GM12891 (cell line): ENCODE results near the gene GADD45B.
"Not testable (repeated sequence)": the region's sequence is repeated elsewhere in the genome, so short reads cannot be mapped to it uniquely, and the experiment has no call there.

Experiments used
- DNase-seq: peaks from one replicate; pipeline ENCODE4 v3.0.0; 2011; ENCODE audit warnings: low spot score; ENCODE audit not compliant: insufficient read length
- FAIRE-seq: peaks from 2 replicates; lab custom pipeline; 2011; peaks lifted over from hg19 to GRCh38; lab: Jason Lieb, UNC
- PAX5 ChIP-seq: IDR thresholded peaks from 2 replicates; pipeline ENCODE4 v1.6.1; 2011; ENCODE audit warnings: low read length, moderate library complexity, mild to moderate bottlenecking; ENCODE audit not compliant: insufficient read depth, severe bottlenecking
- POLR2A ChIP-seq: IDR thresholded peaks from 2 replicates; pipeline ENCODE4 v1.6.1; 2011; ENCODE audit warnings: low read depth, low read length, control low read depth
- POLR2AphosphoS5 ChIP-seq: IDR thresholded peaks from 2 replicates; pipeline ENCODE4 v1.6.1; 2011; ENCODE audit warnings: low read depth, low read length, control low read depth
- POU2F2 ChIP-seq: IDR thresholded peaks from 2 replicates; pipeline ENCODE4 v1.6.1; 2011; ENCODE audit warnings: low read depth, mild to moderate bottlenecking, control low read depth, low read length, moderate library complexity
- SPI1 ChIP-seq: IDR thresholded peaks from 2 replicates; pipeline ENCODE4 v1.6.1; 2011; ENCODE audit warnings: low read depth, low read length, control low read depth
- TAF1 ChIP-seq: IDR thresholded peaks from 2 replicates; pipeline ENCODE4 v1.6.1; 2011; ENCODE audit warnings: low read depth, low read length, control low read depth

GADD45B gene

GRCh38 chr19:2512523-2513431 lies 36.9 kb downstream of the GADD45B start:
- TF ChIP-seq TAF1 = no peak
- TF ChIP-seq POLR2A = no peak
- TF ChIP-seq POU2F2 = no peak
- no peak for TF ChIP-seq PAX5
- TF ChIP-seq SPI1 = no peak
- TF ChIP-seq POLR2AphosphoS5 = no peak
- no peak for FAIRE-seq
- no peak for DNase-seq

DNA sequence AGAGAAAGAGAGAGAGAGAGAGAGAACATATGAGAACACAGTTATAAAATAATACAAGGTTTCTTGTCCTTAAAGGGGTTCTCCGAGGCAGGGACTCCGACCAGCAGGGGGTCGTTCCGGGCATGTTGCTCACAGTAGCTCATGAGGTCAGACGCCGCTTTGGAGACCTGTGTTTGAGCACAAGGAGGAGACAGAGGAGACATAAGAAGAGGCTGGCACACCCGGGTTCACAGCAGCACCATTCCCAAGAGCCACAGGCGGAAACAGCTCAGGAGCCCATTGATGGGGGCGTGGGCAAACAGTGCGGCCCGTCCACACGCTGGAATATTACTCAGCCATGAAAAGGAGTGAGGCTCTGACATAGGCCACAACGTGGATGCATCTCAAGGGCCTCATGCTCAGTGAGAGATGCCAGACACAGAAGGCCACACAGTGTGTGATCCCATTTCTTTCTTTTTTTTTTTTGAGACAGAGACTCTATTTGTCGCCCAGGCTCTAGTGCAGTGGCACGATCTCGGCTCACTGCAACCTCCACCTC lies 39.1 kb downstream of the GADD45B start:
- TF ChIP-seq POLR2A (no peak), SPI1 (no peak), PAX5 (no peak), TAF1 (no peak), POLR2AphosphoS5 (no peak), POU2F2 (no peak)
- DNase-seq (no peak), FAIRE-seq (no peak)

DNA sequence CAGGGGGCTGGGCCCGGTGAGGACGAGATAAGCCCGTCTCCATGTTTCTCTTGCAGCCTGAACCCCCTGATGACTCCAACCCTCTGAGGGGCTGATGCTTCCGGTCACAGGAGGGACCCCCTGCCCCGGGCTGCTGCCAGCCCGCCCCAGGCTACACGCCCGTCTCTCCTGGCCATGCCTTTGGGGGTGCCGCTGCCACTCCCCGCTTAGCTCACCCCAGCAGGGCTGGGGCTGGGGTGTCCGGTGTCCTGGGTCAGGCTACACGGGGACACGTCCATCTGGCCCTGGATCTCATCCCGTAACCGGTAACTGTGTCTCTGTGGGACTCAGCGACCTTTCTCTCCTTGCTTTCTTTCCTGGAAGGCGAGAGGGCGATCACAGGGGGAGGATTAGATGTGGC lies 40.8 kb downstream of the GADD45B start:
- FAIRE-seq = no peak
- TF ChIP-seq PAX5 (no peak), SPI1 (no peak), POLR2AphosphoS5 (no peak), TAF1 (no peak), POU2F2 (no peak), POLR2A (no peak)
- no peak for DNase-seq

DNA sequence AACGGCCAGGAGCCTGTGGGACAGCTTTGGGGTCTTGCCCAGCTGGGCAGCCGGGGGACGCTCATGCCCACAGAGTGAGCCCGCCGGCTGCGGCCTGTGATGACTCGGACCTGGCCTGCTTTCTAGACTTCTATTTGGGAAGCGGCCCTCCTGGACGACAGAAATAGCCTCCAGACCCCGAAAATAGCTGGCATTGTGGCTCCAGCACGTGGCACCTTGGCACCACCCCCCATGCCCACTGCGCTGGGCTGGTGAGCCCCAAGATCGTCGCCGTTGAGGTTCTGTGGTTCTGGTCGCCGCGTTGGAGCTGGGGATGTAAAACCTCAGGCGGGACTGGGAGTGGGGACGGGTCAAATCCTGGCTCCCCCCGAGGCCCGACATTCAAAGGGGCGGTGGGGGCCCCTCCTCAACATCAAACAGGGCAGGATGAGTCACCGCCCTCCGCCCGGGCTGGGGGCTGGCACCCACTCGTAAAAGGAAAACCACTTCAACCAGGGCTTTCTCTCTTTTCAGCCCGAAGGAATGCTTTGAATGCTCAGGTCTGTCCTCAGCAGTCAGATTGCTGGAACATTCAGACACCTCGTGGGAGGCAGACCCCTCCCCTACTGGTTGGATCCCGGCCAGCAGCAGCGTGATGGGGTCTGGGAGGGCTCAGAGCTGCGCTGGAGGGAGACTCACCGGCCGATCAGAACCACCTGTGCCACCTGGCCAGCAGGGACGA lies 42.1 kb downstream of the GADD45B start:
- TF ChIP-seq POLR2AphosphoS5 = no peak
- no peak for TF ChIP-seq SPI1
- TF ChIP-seq PAX5 = no peak
- TF ChIP-seq POLR2A = no peak
- DNase-seq = no peak
- FAIRE-seq = no peak

DNA sequence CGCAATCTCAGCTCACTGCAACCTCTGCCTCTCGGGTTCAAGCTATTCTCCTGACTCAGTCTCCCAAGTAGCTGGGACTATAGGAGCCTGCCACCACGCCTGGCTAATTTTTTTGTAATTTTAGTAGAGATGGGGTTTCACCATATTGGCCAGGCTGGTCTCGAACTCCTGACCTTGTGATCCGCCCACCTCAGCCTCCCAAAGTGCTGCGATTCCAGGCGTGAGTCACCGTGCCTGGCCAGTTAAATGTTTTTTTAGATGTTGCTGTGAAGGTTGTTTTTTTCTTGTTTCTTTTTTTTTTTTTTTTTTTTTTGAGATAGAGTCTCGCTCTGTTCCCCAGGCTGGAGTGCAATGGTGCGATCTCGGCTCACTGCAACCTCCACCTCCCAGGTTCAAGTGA lies 42.9 kb downstream of the GADD45B start:
- not testable (repeated sequence) for FAIRE-seq, DNase-seq

DNA sequence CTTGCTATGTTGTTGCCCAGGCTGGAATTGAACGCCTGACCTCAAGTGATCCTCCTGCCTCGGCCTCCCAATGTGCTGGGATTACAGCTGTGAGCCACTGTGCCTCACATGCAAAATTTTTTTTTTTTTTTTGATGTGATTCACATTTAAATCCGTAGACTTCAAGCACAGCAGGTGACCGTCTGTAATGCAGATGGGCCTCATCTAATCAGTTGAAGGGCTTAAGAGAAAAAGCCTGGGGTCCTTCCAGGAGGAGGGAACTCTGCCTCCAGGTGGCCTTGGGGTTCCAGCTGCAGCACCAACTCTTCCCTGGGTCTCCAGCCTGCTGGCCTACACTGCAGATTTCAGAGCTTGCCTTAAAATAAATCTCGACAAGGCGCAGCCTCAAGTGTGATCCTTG lies 43.6 kb downstream of the GADD45B start:
- FAIRE-seq = no peak

GRCh38 chr19:2523630-2524311 lies 47.8 kb downstream of the GADD45B start:
- DNase-seq = no peak
- no peak for FAIRE-seq
- TF ChIP-seq PAX5 = no peak
- TF ChIP-seq SPI1 = no peak
- TF ChIP-seq POLR2AphosphoS5 = no peak

More for the DNA sequence above, 43.6 kb downstream of the GADD45B start:
- DNase-seq = no peak
- TF ChIP-seq POU2F2 (no peak), SPI1 (no peak), TAF1 (no peak), POLR2A (no peak), PAX5 (no peak), POLR2AphosphoS5 (no peak)

- no peak for DNase-seq
- FAIRE-seq = peak; percentile 59
- no peak for TF ChIP-seq SPI1
- no peak for TF ChIP-seq POU2F2
- no peak for TF ChIP-seq POLR2A
- TF ChIP-seq TAF1 = no peak
- no peak for TF ChIP-seq POLR2AphosphoS5
- TF ChIP-seq PAX5 = no peak
Measured at GRCh38 chr19:2524361-2524839, 48.5 kb downstream of the GADD45B start.

GRCh38 chr19:2524840-2525723 lies 49.2 kb downstream of the GADD45B start:
- DNase-seq (no peak), FAIRE-seq (no peak)
- no peak for TF ChIP-seq POLR2AphosphoS5
- no peak for TF ChIP-seq POU2F2
- TF ChIP-seq TAF1 = no peak
- no peak for TF ChIP-seq SPI1
- no peak for TF ChIP-seq PAX5
- TF ChIP-seq POLR2A = no peak
